Activated effector memory CD4-positive, alpha-beta T cell treated with anti-CD3 and anti-CD28 coated beads, Interleukin-2, amount 50 U/mL, for 16 hours (primary cell): ENCODE measurements around the gene KIAA1217.

ENCODE experiments used
- DNase-seq: peaks from one replicate; pipeline ENCODE4 v3.0.0-alpha.2; 2020

The KIAA1217 gene, protein sequence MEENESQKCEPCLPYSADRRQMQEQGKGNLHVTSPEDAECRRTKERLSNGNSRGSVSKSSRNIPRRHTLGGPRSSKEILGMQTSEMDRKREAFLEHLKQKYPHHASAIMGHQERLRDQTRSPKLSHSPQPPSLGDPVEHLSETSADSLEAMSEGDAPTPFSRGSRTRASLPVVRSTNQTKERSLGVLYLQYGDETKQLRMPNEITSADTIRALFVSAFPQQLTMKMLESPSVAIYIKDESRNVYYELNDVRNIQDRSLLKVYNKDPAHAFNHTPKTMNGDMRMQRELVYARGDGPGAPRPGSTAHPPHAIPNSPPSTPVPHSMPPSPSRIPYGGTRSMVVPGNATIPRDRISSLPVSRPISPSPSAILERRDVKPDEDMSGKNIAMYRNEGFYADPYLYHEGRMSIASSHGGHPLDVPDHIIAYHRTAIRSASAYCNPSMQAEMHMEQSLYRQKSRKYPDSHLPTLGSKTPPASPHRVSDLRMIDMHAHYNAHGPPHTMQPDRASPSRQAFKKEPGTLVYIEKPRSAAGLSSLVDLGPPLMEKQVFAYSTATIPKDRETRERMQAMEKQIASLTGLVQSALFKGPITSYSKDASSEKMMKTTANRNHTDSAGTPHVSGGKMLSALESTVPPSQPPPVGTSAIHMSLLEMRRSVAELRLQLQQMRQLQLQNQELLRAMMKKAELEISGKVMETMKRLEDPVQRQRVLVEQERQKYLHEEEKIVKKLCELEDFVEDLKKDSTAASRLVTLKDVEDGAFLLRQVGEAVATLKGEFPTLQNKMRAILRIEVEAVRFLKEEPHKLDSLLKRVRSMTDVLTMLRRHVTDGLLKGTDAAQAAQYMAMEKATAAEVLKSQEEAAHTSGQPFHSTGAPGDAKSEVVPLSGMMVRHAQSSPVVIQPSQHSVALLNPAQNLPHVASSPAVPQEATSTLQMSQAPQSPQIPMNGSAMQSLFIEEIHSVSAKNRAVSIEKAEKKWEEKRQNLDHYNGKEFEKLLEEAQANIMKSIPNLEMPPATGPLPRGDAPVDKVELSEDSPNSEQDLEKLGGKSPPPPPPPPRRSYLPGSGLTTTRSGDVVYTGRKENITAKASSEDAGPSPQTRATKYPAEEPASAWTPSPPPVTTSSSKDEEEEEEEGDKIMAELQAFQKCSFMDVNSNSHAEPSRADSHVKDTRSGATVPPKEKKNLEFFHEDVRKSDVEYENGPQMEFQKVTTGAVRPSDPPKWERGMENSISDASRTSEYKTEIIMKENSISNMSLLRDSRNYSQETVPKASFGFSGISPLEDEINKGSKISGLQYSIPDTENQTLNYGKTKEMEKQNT (N-terminal part only)

GRCh38 chr10:24208661-24209431, at the start of gene KIAA1217:
Gene KIAA1217, plus strand, starts transcription at chr10:24209138. Its CDS starts 56 bp downstream, at chr10:24209194.
- DNase-seq: no peak

- DNase-seq: no peak
Measured at GRCh38 chr10:24162206-24162985, 46.5 kb upstream of the KIAA1217 start.

DNA sequence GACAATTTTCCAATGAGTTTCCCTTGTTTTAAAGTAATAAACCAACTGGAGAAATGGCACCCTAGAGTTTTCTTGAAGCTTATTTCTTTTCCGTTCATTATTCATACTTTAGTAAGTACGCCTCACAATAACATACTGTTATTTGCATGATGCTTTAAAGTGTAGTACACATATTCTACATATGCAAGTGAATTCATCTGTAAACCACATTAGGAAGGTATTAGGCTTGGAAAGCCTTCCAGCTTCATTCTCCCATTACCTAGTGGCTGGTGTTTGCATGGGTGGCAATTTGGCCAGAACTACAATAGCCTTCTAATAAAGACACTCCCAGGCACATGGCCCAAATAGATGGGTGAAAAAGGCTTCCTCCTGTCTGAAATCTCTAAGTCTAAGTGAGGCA, 45.5 kb upstream of the KIAA1217 start:
- DNase-seq: no peak

DNA sequence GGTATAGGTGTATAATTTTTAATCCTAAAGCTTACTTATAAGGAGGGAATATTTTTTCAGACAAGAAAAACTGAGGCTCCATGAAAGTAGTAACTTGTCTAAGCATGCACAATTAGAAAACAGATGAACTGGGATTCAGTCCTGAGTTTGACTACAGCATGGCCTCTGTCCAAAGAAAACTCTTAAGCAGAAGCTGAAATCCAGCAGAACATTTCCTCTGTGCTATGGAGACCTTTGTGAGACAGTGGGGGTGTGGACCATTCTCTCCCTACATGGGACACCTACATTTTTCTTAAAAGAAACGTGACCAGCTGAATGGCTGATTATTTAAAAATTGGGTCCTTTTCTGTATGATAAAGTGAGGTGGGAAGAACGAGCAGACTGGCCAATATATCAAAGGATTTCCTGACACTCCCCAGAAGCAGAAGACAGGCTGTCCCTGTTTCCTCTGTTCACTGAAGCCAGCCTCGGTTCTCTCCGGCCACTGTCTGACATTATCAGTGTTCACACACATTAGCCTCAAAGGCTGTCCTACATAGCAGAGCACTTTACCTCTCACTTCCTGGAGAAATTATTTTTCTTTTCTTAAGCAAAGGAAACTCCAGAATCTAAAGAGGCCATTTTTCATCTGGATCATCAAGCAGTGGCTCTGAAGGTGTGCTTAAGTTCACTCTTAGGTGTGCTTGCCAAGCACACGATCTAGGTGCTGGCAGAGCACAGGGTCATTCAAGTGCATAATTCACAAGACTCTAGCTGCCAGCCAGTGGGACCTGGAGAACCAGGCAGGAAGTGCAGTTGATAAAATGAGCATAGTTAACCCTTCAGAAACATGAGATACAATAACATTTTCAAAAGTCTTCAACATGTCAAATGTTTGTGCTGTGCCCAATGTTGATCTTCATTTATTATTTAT, 40.4 kb upstream of the KIAA1217 start:
- no peak for DNase-seq

GRCh38 chr10:24170199-24170598, 38.7 kb upstream of the KIAA1217 start:
- DNase-seq: no peak

DNA sequence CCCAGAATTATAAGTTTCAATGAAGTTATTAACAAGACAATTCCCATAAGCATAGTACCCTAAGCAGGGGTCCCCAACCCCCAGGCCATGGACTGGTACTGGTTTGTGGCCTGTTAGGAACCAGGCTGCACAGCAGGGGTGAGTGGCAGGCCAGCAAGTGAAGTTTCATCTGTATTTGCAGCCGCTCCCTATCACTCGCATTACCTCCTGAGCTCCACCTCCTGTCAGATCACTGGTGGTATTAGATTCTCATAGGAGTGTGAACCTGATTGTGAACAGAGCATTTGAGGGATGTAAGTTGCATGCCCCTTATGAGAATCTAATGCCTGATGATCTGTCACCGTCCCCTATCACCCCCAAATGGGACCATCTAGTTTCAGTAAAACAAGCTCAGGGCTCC, 36.0 kb upstream of the KIAA1217 start:
- no peak for DNase-seq

DNA sequence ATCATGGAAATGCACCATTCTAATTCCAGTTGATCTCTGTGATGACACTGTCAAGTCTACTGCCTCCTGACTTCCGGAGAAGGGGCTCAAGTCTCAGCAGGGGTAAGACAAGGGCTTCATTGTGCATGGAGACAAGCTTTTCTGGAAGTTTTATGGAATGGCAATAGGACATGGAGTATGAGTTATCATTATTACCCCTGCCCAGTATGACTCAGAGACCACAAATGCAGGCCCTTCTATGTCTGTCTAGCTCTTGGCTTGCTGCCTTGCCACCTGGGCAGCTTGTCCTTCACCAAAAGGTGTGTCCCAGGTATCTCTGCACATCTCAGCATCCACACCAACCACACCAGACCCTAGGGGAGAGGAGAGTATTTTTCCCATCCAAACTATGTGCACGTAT, 34.9 kb upstream of the KIAA1217 start:
- no peak for DNase-seq

- no peak for DNase-seq
Measured at GRCh38 chr10:24176658-24177057, 32.3 kb upstream of the KIAA1217 start.

GRCh38 chr10:24177636-24178035, 31.3 kb upstream of the KIAA1217 start:
- no peak for DNase-seq

- DNase-seq: no peak
Measured at GRCh38 chr10:24180891-24181290, 28.0 kb upstream of the KIAA1217 start.

- no peak for DNase-seq
Measured at GRCh38 chr10:24184455-24184854, 24.5 kb upstream of the KIAA1217 start.

DNA sequence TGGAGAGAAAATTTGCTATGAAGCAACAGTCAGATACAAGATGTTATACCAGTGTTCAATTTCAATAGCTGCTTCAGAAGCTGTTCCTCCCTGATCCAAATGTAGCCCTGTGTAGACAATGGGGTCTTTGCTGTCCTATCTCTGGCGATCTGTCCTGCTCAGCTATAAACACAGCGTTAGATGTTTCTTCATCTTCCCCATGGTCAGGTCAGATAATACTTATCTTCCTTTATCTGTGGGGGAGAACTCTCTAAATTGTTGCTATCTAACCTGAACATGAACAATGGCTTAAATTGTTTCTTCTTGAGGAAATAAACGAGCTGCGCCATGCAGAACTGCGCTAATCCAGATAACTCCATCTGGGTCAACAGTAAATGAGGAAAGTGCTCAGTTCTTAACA, 15.6 kb upstream of the KIAA1217 start:
- no peak for DNase-seq

DNA sequence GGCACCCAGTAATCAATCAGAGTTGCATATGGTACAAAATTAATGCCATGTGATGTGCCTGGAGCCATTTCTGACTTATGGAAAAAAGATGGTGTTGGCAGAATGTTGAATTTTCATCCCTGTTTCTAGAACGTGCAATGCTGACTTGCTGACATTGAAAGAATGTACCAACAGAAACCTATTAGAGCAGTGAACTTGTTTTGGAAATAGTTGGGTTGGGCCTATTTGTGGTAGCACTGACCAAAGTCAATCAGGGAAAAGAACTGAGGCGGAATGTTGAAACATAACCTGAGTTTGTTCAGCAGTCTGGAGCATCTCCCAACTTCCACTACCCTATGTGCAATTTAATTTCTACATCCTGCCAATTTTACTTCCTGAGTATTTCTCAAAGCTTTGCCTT, 11.7 kb upstream of the KIAA1217 start:
- DNase-seq: no peak

- no peak for DNase-seq
Measured at GRCh38 chr10:24201503-24202180, 7.3 kb upstream of the KIAA1217 start.

GRCh38 chr10:24202181-24202570, 6.8 kb upstream of the KIAA1217 start:
- no peak for DNase-seq

DNA sequence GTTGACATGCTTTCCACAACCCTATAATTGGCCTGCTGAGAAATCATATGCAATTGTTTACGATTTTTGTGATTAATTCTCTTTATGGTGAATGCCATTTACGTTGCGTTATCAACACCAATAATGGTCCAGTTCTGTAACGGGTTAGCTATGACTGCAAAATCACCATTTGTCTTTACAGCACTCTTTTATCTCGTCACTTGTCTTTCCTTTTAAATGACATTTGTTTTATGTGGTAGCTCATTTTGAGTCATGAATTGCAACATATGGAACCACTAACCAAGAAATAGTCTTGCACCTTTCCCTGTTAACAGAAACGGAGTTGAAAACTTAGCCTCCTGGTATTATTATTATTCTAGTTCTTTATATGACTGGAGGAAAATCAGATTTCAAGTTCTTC, 3.1 kb upstream of the KIAA1217 start:
- DNase-seq: no peak

DNA sequence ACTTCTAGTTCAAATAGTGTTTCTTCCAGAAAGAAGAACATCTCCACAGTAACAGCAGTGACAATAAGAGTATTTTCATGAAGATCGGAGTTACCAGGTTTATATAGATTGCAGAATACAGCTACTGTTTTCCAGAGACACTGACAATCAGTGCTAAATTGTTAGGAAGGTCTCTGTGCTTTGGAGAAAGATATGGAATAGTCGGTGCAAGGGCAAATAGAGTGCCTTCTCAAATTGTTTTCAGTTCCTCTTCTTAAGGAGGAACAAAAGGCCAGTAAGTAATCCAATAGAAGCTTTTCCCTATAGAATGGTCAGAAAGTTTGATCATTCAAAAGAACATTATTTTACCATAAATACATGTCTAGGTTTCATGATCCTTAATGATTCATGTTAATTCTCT, 2.6 kb upstream of the KIAA1217 start:
- no peak for DNase-seq

DNA sequence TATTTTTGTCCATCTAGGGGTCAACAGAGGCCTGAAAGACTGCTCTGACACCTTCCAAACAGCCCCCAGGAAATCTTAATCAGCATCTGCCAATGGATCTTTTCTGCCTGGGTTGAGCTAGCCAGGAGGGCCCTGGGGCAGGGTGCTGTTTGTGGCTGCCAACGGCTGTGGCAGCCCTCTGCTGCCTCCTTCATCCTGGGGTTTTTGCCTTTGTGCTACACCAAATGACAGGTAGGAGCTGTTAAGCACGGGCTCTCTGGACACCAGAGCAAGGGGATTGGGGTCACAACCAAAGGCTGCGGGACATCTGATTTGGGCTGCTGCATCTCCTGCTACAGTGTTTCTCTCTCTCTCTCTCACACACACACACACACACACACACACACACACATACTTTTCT, 2.0 kb upstream of the KIAA1217 start:
- DNase-seq: no peak

DNA sequence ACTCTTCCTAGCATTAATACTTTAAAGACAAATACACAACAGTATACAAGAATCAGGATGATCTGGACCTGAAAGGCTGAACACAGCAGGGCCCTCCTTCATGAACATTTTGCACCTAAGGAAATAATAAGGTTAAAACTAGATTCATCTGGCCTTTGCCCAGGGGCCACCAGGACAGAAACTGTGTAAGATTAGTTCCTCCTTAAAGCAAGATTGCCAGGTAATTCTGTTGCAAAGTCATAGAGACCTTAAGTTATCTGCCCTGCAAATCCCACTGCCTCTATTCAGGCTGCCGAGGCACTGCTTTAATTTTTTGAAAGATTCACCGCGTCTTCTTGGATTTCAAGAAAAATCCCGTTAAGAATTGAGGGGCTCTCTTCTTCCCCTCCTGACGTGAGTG, 1.6 kb upstream of the KIAA1217 start:
- DNase-seq: no peak
